H1 (cell line): ENCODE measurements around the gene COL9A2. TPM values are rescaled to one million over a fixed set of nuclear protein-coding genes. Genes with fewer than 3 reads are reported as not detected.

Experiments used
- CTCF ChIA-PET: fragments of 300-600 bp; sonication (Branson Sonifier 250); formaldehyde crosslinking; loops from one replicate; lab custom pipeline; 2021; ENCODE audit not compliant: partially characterized antibody; lab: Charles Lee
- POLR2A ChIA-PET: fragments of 300-600 bp; sonication (Branson Sonifier 250); formaldehyde crosslinking; loops from one replicate; lab custom pipeline; 2021; ENCODE audit warnings: inconsistent platforms; ENCODE audit not compliant: partially characterized antibody; lab: Charles Lee
- DNase-seq, 2 experiments: peaks; one replicate each; pipeline versions ENCODE4 v3.0.0 to v3.0.0-alpha.2; 2010 to 2022; ENCODE audit warnings: low spot score in 2 of 2, low read depth in 1 of 2, mixed read lengths in 1 of 2
- FAIRE-seq: peaks from 2 replicates; lab custom pipeline; 2011; peaks lifted over from hg19 to GRCh38; lab: Jason Lieb, UNC
- H2AFZ ChIP-seq: 2 replicates; pipeline ENCODE4 v1.8.1; 2012; ENCODE audit warnings: low read length, inconsistent platforms
- H2AK5ac ChIP-seq: 2 replicates; pipeline ENCODE4 v1.6.1; 2013; ENCODE audit warnings: low read depth, low read length
- H2BK120ac ChIP-seq: replicated peaks from 2 replicates; pipeline ENCODE3; 2013; ENCODE audit warnings: low read depth, low read length, inconsistent platforms
- H2BK12ac ChIP-seq: 2 replicates; pipeline ENCODE4 v1.6.1; 2013; ENCODE audit warnings: low read depth, low read length
- H2BK15ac ChIP-seq: 2 replicates; pipeline ENCODE4 v1.6.1; 2013; ENCODE audit warnings: low read length
- H2BK20ac ChIP-seq: 2 replicates; pipeline ENCODE4 v1.6.1; 2013; ENCODE audit warnings: low read length
- H2BK5ac ChIP-seq: 2 replicates; pipeline ENCODE4 v1.6.1; 2013; ENCODE audit warnings: low read depth, low read length
- H3K14ac ChIP-seq: 2 replicates; pipeline ENCODE4 v1.6.1; 2013; ENCODE audit warnings: inconsistent platforms; ENCODE audit not compliant: insufficient read length
- H3K18ac ChIP-seq: 2 replicates; pipeline ENCODE4 v1.6.1; 2013; ENCODE audit warnings: low read length; ENCODE audit errors: extremely low read depth
- H3K23ac ChIP-seq: 2 replicates; pipeline ENCODE4 v1.6.1; 2013; ENCODE audit warnings: inconsistent platforms; ENCODE audit not compliant: insufficient read length
- H3K23me2 ChIP-seq: 2 replicates; pipeline ENCODE4 v1.6.1; 2013; ENCODE audit warnings: low read depth, low read length
- H3K27ac ChIP-seq: 2 replicates; pipeline ENCODE4 v1.6.1; 2011; ENCODE audit warnings: low read depth, low read length, inconsistent platforms
- H3K27me3 ChIP-seq, 4 experiments: replicated peaks in 1 of 4; 1 replicate in 1 of 4; 2 replicates in 3 of 4; pipeline versions ENCODE4 v1.6.1 to v1.8.1; 2011 to 2013; ENCODE audit warnings: low read length in 3 of 4, mild to moderate bottlenecking in 3 of 4, inconsistent platforms in 2 of 4, mixed read lengths in 2 of 4, moderate library complexity in 1 of 4; ENCODE audit not compliant: control insufficient read depth in 3 of 4, insufficient read depth in 3 of 4; ENCODE audit errors: extremely low read depth in 1 of 4
- H3K36me3 ChIP-seq, 4 experiments: 2 replicates each; pipeline versions ENCODE4 v1.6.1 to v1.8.1; 2011 to 2013; ENCODE audit warnings: mild to moderate bottlenecking in 4 of 4, low read length in 3 of 4, moderate library complexity in 2 of 4, control low read depth in 1 of 4, inconsistent platforms in 1 of 4; ENCODE audit not compliant: insufficient read depth in 4 of 4, control insufficient read depth in 2 of 4
- H3K4ac ChIP-seq: replicated peaks from 2 replicates; pipeline ENCODE3; 2013; ENCODE audit warnings: low read length, low read depth, mixed read lengths, inconsistent platforms; ENCODE audit not compliant: insufficient read length
- H3K4me1 ChIP-seq, 4 experiments: replicated peaks in 1 of 4; 1 replicate in 1 of 4; 2 replicates in 3 of 4; pipeline versions ENCODE4 v1.6.1 to v1.8.1; 2011 to 2013; ENCODE audit warnings: low read length in 3 of 4, inconsistent platforms in 2 of 4, mixed read lengths in 1 of 4; ENCODE audit not compliant: insufficient read depth in 4 of 4, control insufficient read depth in 3 of 4
- H3K4me2 ChIP-seq, 2 experiments: 2 replicates each; pipeline versions ENCODE4 v1.6.1 to v1.8.1; 2011 to 2013; ENCODE audit warnings: low read depth in 2 of 2, low read length in 2 of 2, control low read depth in 1 of 2, inconsistent platforms in 1 of 2, mild to moderate bottlenecking in 1 of 2; ENCODE audit not compliant: insufficient read depth in 1 of 2
- H3K4me3 ChIP-seq, 4 experiments: fragments of 200-600, 300-600 bp in 1 of 4; sonication (generic), shearing (Covaris generic), sonication (Bioruptor Twin) in 1 of 4; 2 replicates each; pipeline versions ENCODE4 v1.5.1 to v1.8.1; 2011 to 2016; ENCODE audit warnings: low read length in 4 of 4, low read depth in 3 of 4, control low read depth in 2 of 4, inconsistent platforms in 2 of 4, mild to moderate bottlenecking in 2 of 4, mixed read lengths in 1 of 4, moderate library complexity in 1 of 4; ENCODE audit not compliant: insufficient read depth in 2 of 4; ENCODE audit errors: extremely low read depth in 1 of 4
- H3K56ac ChIP-seq: replicated peaks from 2 replicates; pipeline ENCODE3; 2013; ENCODE audit warnings: low read depth, mild to moderate bottlenecking, mixed read lengths, low read length, inconsistent platforms; ENCODE audit not compliant: insufficient read length
- H3K79me1 ChIP-seq: 2 replicates; pipeline ENCODE4 v1.6.1; 2013; ENCODE audit warnings: low read depth, low read length, control low read depth
- H3K79me2 ChIP-seq, 2 experiments: 2 replicates each; pipeline versions ENCODE4 v1.6.1 to v1.8.1; 2012 to 2013; ENCODE audit warnings: low read length in 2 of 2, mild to moderate bottlenecking in 2 of 2, inconsistent platforms in 1 of 2; ENCODE audit not compliant: insufficient read depth in 2 of 2, control insufficient read depth in 1 of 2
- H3K9ac ChIP-seq, 4 experiments: replicated peaks in 1 of 4; 1 replicate in 1 of 4; 2 replicates in 3 of 4; pipeline versions ENCODE4 v1.6.1 to v1.8.1; 2011 to 2013; ENCODE audit warnings: low read depth in 3 of 4, low read length in 3 of 4, control low read depth in 2 of 4, mild to moderate bottlenecking in 2 of 4, moderate library complexity in 2 of 4, inconsistent platforms in 1 of 4; ENCODE audit errors: extremely low read depth in 1 of 4
- H3K9me3 ChIP-seq, 2 experiments: 2 replicates each; pipeline versions ENCODE4 v1.6.1 to v1.8.1; 2012 to 2013; ENCODE audit warnings: mild to moderate bottlenecking in 2 of 2, moderate library complexity in 2 of 2, control low read depth in 1 of 2, inconsistent platforms in 1 of 2, low read depth in 1 of 2, low read length in 1 of 2, mixed read lengths in 1 of 2; ENCODE audit not compliant: insufficient read depth in 2 of 2
- H4K20me1 ChIP-seq, 2 experiments: replicated peaks in 1 of 2; 2 replicates each; pipeline versions ENCODE3 to v1.8.1; 2011 to 2013; ENCODE audit warnings: inconsistent platforms in 2 of 2, low read length in 2 of 2, mild to moderate bottlenecking in 1 of 2; ENCODE audit not compliant: insufficient read depth in 2 of 2, control insufficient read depth in 1 of 2
- H4K5ac ChIP-seq: 2 replicates; pipeline ENCODE4 v1.6.1; 2013; ENCODE audit warnings: low read length, low read depth, mixed read lengths, inconsistent platforms; ENCODE audit not compliant: insufficient read length
- H4K8ac ChIP-seq: 2 replicates; pipeline ENCODE4 v1.8.0; 2013; ENCODE audit warnings: mild to moderate bottlenecking, moderate library complexity, low read length, inconsistent platforms; ENCODE audit not compliant: insufficient read depth; ENCODE audit errors: extremely low read depth
- H4K91ac ChIP-seq: replicated peaks from 2 replicates; pipeline ENCODE3; 2013; ENCODE audit warnings: low read length, mixed read lengths, inconsistent platforms; ENCODE audit not compliant: insufficient read length
- CHD2 ChIP-seq: IDR thresholded peaks from 2 replicates; pipeline ENCODE4 v1.6.1; 2012; ENCODE audit warnings: low read length, improper control_type of control experiment
- WGBS, 2 experiments: shearing (Covaris generic) in 1 of 2; methylation state at CpG; one replicate each; pipeline versions ENCODE4 v1.1.6 to v1.1.7; 2013 to 2015; ENCODE audit warnings: low lambda C conversion rate in 2 of 2, mixed read lengths in 2 of 2, inconsistent platforms in 1 of 2, low coverage in 1 of 2, missing lambda C conversion rate in 1 of 2; ENCODE audit not compliant: insufficient replicate concordance in 2 of 2, insufficient coverage in 1 of 2, insufficient read length in 1 of 2; ENCODE audit errors: extremely low coverage in 1 of 2, missing lambda C conversion rate in 1 of 2; 5-methylcytosine and 5-hydroxymethylcytosine counted together
- polyA plus RNA-seq, 7 experiments: library from polyadenylated mRNA; depleted of rRNA in 3 of 7; stranded (reverse) in 5 of 7; unstranded in 2 of 7; fragments of >200 nt in 5 of 7; fragments of 200-250 nt in 2 of 7; gene quantifications; 1 replicate in 5 of 7; 2 replicates in 1 of 7; 4 replicates in 1 of 7; pipeline versions ENCODE4 v1.2.1 to v1.2.3, GENCODE V29; 2011 to 2013; ENCODE audit warnings: missing spikeins in 2 of 7, mixed read lengths in 2 of 7
- total RNA-seq: library from RNA; stranded (reverse); fragmentation: NEBNext Ultra II Directional; extraction: Animal tissue kit (Norgen Biotek cat#: 25700); gene quantifications from 2 replicates; pipeline ENCODE4 v1.2.1, GENCODE V29; 2021

Gene COL9A2
- total and polyA plus RNA-seq, 2 of the 8 experiments (the other 6 are each of a cell fraction or from before 2014, with no cell fraction given), result 3.2 to 3.3 TPM

DNA sequence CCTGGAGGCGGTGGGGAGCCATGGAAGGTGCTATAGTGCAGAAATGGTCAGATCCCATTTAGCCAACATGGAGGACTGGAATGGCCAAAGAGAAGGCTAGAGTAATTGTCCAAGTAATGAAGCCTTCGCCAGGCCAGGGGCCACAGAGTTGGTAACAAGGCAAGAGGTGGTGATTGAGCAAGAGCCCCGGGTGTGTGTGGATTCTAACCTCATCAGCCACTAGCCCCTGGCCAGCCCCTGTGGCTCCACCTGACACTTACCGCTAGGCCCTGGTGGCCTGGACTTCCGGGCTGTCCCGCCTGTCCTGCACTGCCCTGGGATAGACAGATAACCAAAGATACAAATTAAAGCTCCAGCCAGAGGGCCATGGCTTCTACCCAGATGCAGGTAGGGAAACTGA is 9.9 kb downstream of the COL9A2 start:
- H3K27ac ChIP-seq, result no peak overlapping the region
- H2BK12ac ChIP-seq, result no peak overlapping the region
- no peak overlapping the region for H3K23ac ChIP-seq
- peaks cover 0 to 3% of the 10 kb centered on the region in 2 experiments for H4K20me1 ChIP-seq
- H3K4me3 ChIP-seq, result no peak overlapping the region
- DNase-seq (no peak), FAIRE-seq (no peak)
- 98% methylated on average over 6 of the region's 6 CpGs; no CpG with 5 or more reads in 1 of the 2 experiments for WGBS, 2 experiments
- no peaks in the 10 kb centered on the region for H3K79me2 ChIP-seq
- H2BK20ac ChIP-seq, result no peak overlapping the region
- no peak overlapping the region for H3K9ac ChIP-seq
- POLR2A ChIA-PET, result no interaction called here
- peaks cover 0 to 17% (median 8%) of the 10 kb centered on the region in 4 experiments; a peak in 4 of 7 replicates for H3K27me3 ChIP-seq
- no peak overlapping the region for H2BK15ac ChIP-seq
- H3K4ac ChIP-seq, result no peak overlapping the region
- H4K8ac ChIP-seq, result no peak overlapping the region
- no peaks in the 10 kb centered on the region for H3K36me3 ChIP-seq
- no peak overlapping the region for H3K14ac ChIP-seq
- H3K18ac ChIP-seq, result no peak overlapping the region
- peaks cover 0 to 5% (median 0%) of the 10 kb centered on the region in 4 experiments; a peak in 4 of 7 replicates for H3K4me1 ChIP-seq
- no peak overlapping the region for H4K91ac ChIP-seq
- CTCF ChIA-PET, result interaction anchor here (1.1 to 1.6 kb wide), 2 partner anchors 17 to 97 kb away, joined by 4 read pairs; no protein-coding TSS in a partner anchor
- H2BK5ac ChIP-seq, result no peak overlapping the region
- no peaks in the 10 kb centered on the region for H3K79me1 ChIP-seq
- H4K5ac ChIP-seq, result no peak overlapping the region
- H2AFZ ChIP-seq, result no peak overlapping the region
- no peak overlapping the region for H3K56ac ChIP-seq
- no peak overlapping the region for H2AK5ac ChIP-seq
- H3K23me2 ChIP-seq, result no peaks in the 10 kb centered on the region; the same call in 1 of the 2 replicates
- no peak overlapping the region for H2BK120ac ChIP-seq
- H3K4me2 ChIP-seq, result no peak overlapping the region
- H3K9me3 ChIP-seq, result no peaks in the 10 kb centered on the region
- TF ChIP-seq CHD2, result no peak
